Peyer's patch (tissue), 4 donors: ENCODE measurements around the gene GUCA1A. TPM values are rescaled to one million over a fixed set of nuclear protein-coding genes. Genes with fewer than 3 reads are reported as not detected.
"Not testable (repeated sequence)": the region's sequence is repeated elsewhere in the genome, so short reads cannot be mapped to it uniquely, and the experiment has no call there.

Experiments
- DNase-seq, 3 donors: peaks; one replicate each; pipeline ENCODE4 v3.0.0-alpha.2; 2017 to 2019
- H3K27ac ChIP-seq, 4 donors: fragments of 200-600 bp; sonication (generic); one replicate each; pipeline ENCODE4 v1.5.1; 2016 to 2019
- H3K27me3 ChIP-seq, 2 donors: fragments of 200-600 bp; sonication (generic); one replicate each; pipeline ENCODE4 v1.5.1; 2019
- H3K36me3 ChIP-seq, 3 donors: fragments of 200-600 bp; sonication (generic); one replicate each; pipeline ENCODE4 v1.5.1; 2016 to 2019
- H3K4me1 ChIP-seq, 4 donors: fragments of 200-600 bp; sonication (generic); one replicate each; pipeline ENCODE4 v1.5.1; 2016 to 2019
- H3K4me3 ChIP-seq, 4 donors: fragments of 200-600 bp; sonication (generic); 1 replicate in 3 of 4; 2 replicates in 1 of 4; pipeline ENCODE4 v1.5.1; 2016 to 2019; ENCODE audit warnings: mild to moderate bottlenecking in 1 of 4
- H3K9me3 ChIP-seq, 4 donors: fragments of 200-600 bp; sonication (generic); one replicate each; pipeline ENCODE4 v1.5.1; 2016 to 2019; ENCODE audit warnings: mild to moderate bottlenecking in 1 of 4
- CTCF ChIP-seq, 6 experiments: fragments of 450-650 bp in 4 of 6; fragments of 200-600 bp in 2 of 6; sonication (generic) in 1 of 6; IDR thresholded peaks; one replicate each; pipeline ENCODE4 v1.5.1; 2017 to 2019; ENCODE audit warnings: antibody characterized with exemption in 6 of 6, mild to moderate bottlenecking in 3 of 6, moderate library complexity in 1 of 6
- POLR2A ChIP-seq, 2 donors: fragments of 450-650 bp; IDR thresholded peaks; one replicate each; pipeline ENCODE4 v1.5.1; 2017; ENCODE audit warnings: antibody characterized with exemption in 2 of 2, mild to moderate bottlenecking in 2 of 2, moderate library complexity in 2 of 2
- total RNA-seq, 4 donors: library from RNA; depleted of rRNA; stranded (reverse); fragments of >200 nt; gene quantifications; one replicate each; pipeline ENCODE4 v1.1.0, GENCODE V29; 2016

GUCA1A gene
- total RNA-seq, 4 donors from 2014 or later, result not detected

GRCh38 chr6:42142118-42142835 is 30.9 kb upstream of the GUCA1A start, which contains the start of gene C6orf132:
C6orf132 (minus strand) TSS chr6:42142620; CDS start chr6:42142444, 176 bp downstream.
- H3K4me1 ChIP-seq, result peaks cover 0 to 25% (median 4%) of the 10 kb centered on the region in 4 donors
- TF ChIP-seq CTCF (IDR thresholded peaks at IDR 0.05), result peak in 3 of 6 experiments; percentile 18 to 29 (median 27)
- TF ChIP-seq POLR2A (IDR thresholded peaks at IDR 0.05), result peak; percentile 88 to 91

GRCh38 chr6:42147138-42147562 is 26.0 kb upstream of the GUCA1A start:
- Histone ChIP-seq H3K27ac (no peak overlapping the region), H3K4me3 (no peak overlapping the region), H3K4me1 (peaks cover 0 to 7% (median 2%) of the 10 kb centered on the region in 4 donors), H3K36me3 (no peaks in the 10 kb centered on the region), H3K27me3 (no peaks in the 10 kb centered on the region), H3K9me3 (no peaks in the 10 kb centered on the region)
- no peak for DNase-seq
- TF ChIP-seq CTCF (IDR thresholded peaks at IDR 0.05) (no peak), POLR2A (IDR thresholded peaks at IDR 0.05) (no peak)

More at GRCh38 chr6:42142118-42142835, 30.9 kb upstream of the GUCA1A start, which contains the start of gene C6orf132:
- Histone ChIP-seq H3K4me3 (peak within 1 kb of the TSS; percentile 40 to 73 (median 58)), H3K9me3 (no peaks in the 10 kb centered on the region), H3K36me3 (no peaks in the 10 kb centered on the region), H3K27me3 (no peaks in the 10 kb centered on the region), H3K27ac (peak within 1 kb of the TSS; percentile 57 to 96 (median 93))
- DNase-seq, result peak in 2 of 3 donors; percentile 84 to 90

GRCh38 chr6:42148058-42148457 is 25.1 kb upstream of the GUCA1A start:
- DNase-seq, result no peak
- Histone ChIP-seq H3K36me3 (no peaks in the 10 kb centered on the region), H3K9me3 (no peaks in the 10 kb centered on the region), H3K27me3 (no peaks in the 10 kb centered on the region), H3K4me3 (no peak overlapping the region), H3K27ac (no peak overlapping the region), H3K4me1 (no peaks in the 10 kb centered on the region)
- TF ChIP-seq CTCF (IDR thresholded peaks at IDR 0.05), result no peak
- TF ChIP-seq POLR2A (IDR thresholded peaks at IDR 0.05), result no peak

GRCh38 chr6:42150254-42150653 is 22.9 kb upstream of the GUCA1A start:
- H3K9me3 ChIP-seq, result no peaks in the 10 kb centered on the region
- no peaks in the 10 kb centered on the region for H3K27me3 ChIP-seq
- no peak overlapping the region for H3K27ac ChIP-seq
- DNase-seq, result no peak
- no peaks in the 10 kb centered on the region for H3K36me3 ChIP-seq
- TF ChIP-seq POLR2A (IDR thresholded peaks at IDR 0.05), result no peak
- no peak for TF ChIP-seq CTCF (IDR thresholded peaks at IDR 0.05)
- no peak overlapping the region for H3K4me3 ChIP-seq
- H3K4me1 ChIP-seq, result no peaks in the 10 kb centered on the region

- Histone ChIP-seq H3K36me3 (no peaks in the 10 kb centered on the region), H3K4me1 (no peaks in the 10 kb centered on the region), H3K27me3 (no peaks in the 10 kb centered on the region), H3K4me3 (no peak overlapping the region), H3K27ac (no peak overlapping the region), H3K9me3 (no peaks in the 10 kb centered on the region)
- TF ChIP-seq POLR2A (IDR thresholded peaks at IDR 0.05) (no peak), CTCF (IDR thresholded peaks at IDR 0.05) (no peak)
- DNase-seq, result no peak
Measured at GRCh38 chr6:42152024-42152423, 21.1 kb upstream of the GUCA1A start.

- not testable (repeated sequence) for H3K27ac ChIP-seq, H3K36me3 ChIP-seq, H3K27me3 ChIP-seq, H3K4me1 ChIP-seq, DNase-seq, H3K4me3 ChIP-seq, H3K9me3 ChIP-seq
Measured at GRCh38 chr6:42152528-42153213, 20.5 kb upstream of the GUCA1A start.
